Glutamatergic neuron (in vitro differentiated cells): ENCODE measurements around the gene SOS2. TPM values are rescaled to one million over a fixed set of nuclear protein-coding genes. Genes with fewer than 3 reads are reported as not detected.

ENCODE experiments used
- DNase-seq: peaks from one replicate; pipeline ENCODE4 v3.0.0; 2022
- H3K27ac Mint-ChIP-seq: one replicate; pipeline ENCODE4 v1.8.0; 2020; ENCODE audit warnings: mild to moderate bottlenecking, mixed read lengths, inconsistent platforms; ENCODE audit not compliant: unreplicated experiment
- H3K27me3 Mint-ChIP-seq: one replicate; pipeline ENCODE4 v1.8.0; 2020; ENCODE audit warnings: mild to moderate bottlenecking, moderate library complexity, mixed read lengths, inconsistent platforms; ENCODE audit not compliant: unreplicated experiment
- H3K36me3 Mint-ChIP-seq: one replicate; pipeline ENCODE4 v1.8.0; 2020; ENCODE audit warnings: mild to moderate bottlenecking, mixed read lengths, inconsistent platforms; ENCODE audit not compliant: unreplicated experiment
- H3K4me1 Mint-ChIP-seq: one replicate; pipeline ENCODE4 v1.8.0; 2020; ENCODE audit warnings: mild to moderate bottlenecking, low read depth, mixed read lengths, inconsistent platforms; ENCODE audit not compliant: unreplicated experiment
- H3K4me3 Mint-ChIP-seq: one replicate; pipeline ENCODE4 v1.8.0; 2020; ENCODE audit warnings: mild to moderate bottlenecking, mixed read lengths, inconsistent platforms; ENCODE audit not compliant: unreplicated experiment
- H3K9me3 Mint-ChIP-seq: one replicate; pipeline ENCODE4 v1.8.0; 2020; ENCODE audit warnings: mild to moderate bottlenecking, moderate library complexity, mixed read lengths, inconsistent platforms; ENCODE audit not compliant: unreplicated experiment
- CTCF ChIP-seq: fragments of 200-600 bp; sonication (generic); IDR thresholded peaks from one replicate; pipeline ENCODE4 v1.5.0; 2021; ENCODE audit not compliant: partially characterized antibody, unreplicated experiment
- total RNA-seq: library from RNA; stranded (reverse); fragmentation: NEBNext Ultra II Directional; extraction: Animal tissue kit (Norgen Biotek cat#: 25700); gene quantifications from one replicate; pipeline ENCODE4 v1.2.1, GENCODE V29; 2021; ENCODE audit not compliant: unreplicated experiment

SOS2 gene
- total RNA-seq, 1 donor from 2014 or later, result 50.4 TPM

GRCh38 chr14:50107850-50108249 is 123.5 kb downstream of the SOS2 start:
- H3K27me3 Mint-ChIP-seq, result no peaks in the 10 kb centered on the region
- H3K4me1 Mint-ChIP-seq, result no peaks in the 10 kb centered on the region
- H3K9me3 Mint-ChIP-seq, result peaks cover 2% of the 10 kb centered on the region
- TF ChIP-seq CTCF, result no peak
- no peaks in the 10 kb centered on the region for H3K36me3 Mint-ChIP-seq
- no peak overlapping the region for H3K4me3 Mint-ChIP-seq
- H3K27ac Mint-ChIP-seq, result no peak overlapping the region
- DNase-seq, result no peak

GRCh38 chr14:50106178-50106577 is 125.2 kb downstream of the SOS2 start:
- Mint-ChIP-seq H3K9me3 (peaks cover 2% of the 10 kb centered on the region), H3K4me1 (no peaks in the 10 kb centered on the region), H3K27ac (peak overlapping the region; percentile 21), H3K4me3 (no peak overlapping the region), H3K36me3 (no peaks in the 10 kb centered on the region), H3K27me3 (no peaks in the 10 kb centered on the region)
- TF ChIP-seq CTCF, result no peak
- no peak for DNase-seq

DNA sequence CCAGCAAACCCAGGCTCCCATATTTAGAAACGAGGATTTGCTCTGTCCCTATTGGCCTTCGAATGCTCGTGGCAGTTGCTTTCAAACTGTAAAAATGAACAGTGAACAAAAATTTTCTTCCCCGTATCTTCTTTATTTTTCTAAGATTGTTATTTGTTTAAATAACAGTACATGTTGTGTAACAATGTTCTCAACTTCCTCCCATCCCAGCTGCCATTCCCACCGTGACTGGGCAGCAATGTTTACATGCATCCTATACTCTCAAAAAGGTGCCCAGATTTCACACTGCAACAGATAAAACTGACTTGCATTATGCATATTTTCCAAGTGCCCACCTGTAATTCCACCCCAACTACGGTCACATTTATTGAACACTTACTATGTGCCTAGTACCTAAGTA is 127.8 kb downstream of the SOS2 start:
- Mint-ChIP-seq H3K9me3 (no peaks in the 10 kb centered on the region), H3K27me3 (no peaks in the 10 kb centered on the region), H3K4me1 (no peaks in the 10 kb centered on the region), H3K36me3 (no peaks in the 10 kb centered on the region), H3K27ac (no peak overlapping the region), H3K4me3 (no peak overlapping the region)
- DNase-seq, result no peak
- no peak for TF ChIP-seq CTCF

GRCh38 chr14:50101417-50101816 is 130.0 kb downstream of the SOS2 start:
- no peaks in the 10 kb centered on the region for H3K36me3 Mint-ChIP-seq
- TF ChIP-seq CTCF, result no peak
- no peak overlapping the region for H3K27ac Mint-ChIP-seq
- no peaks in the 10 kb centered on the region for H3K9me3 Mint-ChIP-seq
- H3K4me3 Mint-ChIP-seq, result no peak overlapping the region
- no peaks in the 10 kb centered on the region for H3K4me1 Mint-ChIP-seq
- DNase-seq, result no peak
- H3K27me3 Mint-ChIP-seq, result no peaks in the 10 kb centered on the region

DNA sequence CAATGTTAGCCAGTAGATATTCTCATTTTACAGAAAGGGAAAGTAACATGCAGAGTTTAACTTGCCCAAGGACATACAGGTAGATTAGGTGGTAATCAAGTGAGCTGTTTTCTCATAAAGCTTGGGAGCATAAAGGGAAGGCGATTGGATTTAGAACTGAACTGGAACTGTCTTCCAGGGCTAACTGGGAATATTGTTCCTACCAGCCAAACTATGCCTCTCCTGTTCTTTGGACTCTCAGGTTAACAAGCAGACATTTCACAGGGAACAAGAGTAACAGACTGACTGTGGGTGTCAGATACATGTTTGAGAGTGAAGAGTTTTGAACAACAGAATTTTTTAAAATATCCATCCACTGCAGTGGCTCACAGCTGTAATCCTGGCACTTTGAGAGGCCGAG is 130.6 kb downstream of the SOS2 start:
- no peak for DNase-seq
- H3K27ac Mint-ChIP-seq, result no peak overlapping the region
- no peaks in the 10 kb centered on the region for H3K27me3 Mint-ChIP-seq
- no peak overlapping the region for H3K4me3 Mint-ChIP-seq
- H3K9me3 Mint-ChIP-seq, result no peaks in the 10 kb centered on the region
- peaks cover 4% of the 10 kb centered on the region for H3K36me3 Mint-ChIP-seq
- TF ChIP-seq CTCF, result no peak
- no peaks in the 10 kb centered on the region for H3K4me1 Mint-ChIP-seq
